GM18909 (cell line): ENCODE results near the gene CACUL1.
"Not testable (repeated sequence)": the region's sequence is repeated elsewhere in the genome, so short reads cannot be mapped to it uniquely, and the experiment has no call there.

Experiments used
- ATAC-seq: cut with Tn5 transposase; IDR thresholded peaks from one replicate; pipeline ENCODE4 v1.9.1; 2021; ENCODE audit warnings: mild to moderate bottlenecking; ENCODE audit not compliant: unreplicated experiment, poor library complexity

Gene CACUL1

GRCh38 chr10:118769898-118770600, 15.3 kb upstream of the CACUL1 start:
- ATAC-seq: no peak

- ATAC-seq: no peak
Observed at GRCh38 chr10:118768041-118768919, 13.5 kb upstream of the CACUL1 start.

DNA sequence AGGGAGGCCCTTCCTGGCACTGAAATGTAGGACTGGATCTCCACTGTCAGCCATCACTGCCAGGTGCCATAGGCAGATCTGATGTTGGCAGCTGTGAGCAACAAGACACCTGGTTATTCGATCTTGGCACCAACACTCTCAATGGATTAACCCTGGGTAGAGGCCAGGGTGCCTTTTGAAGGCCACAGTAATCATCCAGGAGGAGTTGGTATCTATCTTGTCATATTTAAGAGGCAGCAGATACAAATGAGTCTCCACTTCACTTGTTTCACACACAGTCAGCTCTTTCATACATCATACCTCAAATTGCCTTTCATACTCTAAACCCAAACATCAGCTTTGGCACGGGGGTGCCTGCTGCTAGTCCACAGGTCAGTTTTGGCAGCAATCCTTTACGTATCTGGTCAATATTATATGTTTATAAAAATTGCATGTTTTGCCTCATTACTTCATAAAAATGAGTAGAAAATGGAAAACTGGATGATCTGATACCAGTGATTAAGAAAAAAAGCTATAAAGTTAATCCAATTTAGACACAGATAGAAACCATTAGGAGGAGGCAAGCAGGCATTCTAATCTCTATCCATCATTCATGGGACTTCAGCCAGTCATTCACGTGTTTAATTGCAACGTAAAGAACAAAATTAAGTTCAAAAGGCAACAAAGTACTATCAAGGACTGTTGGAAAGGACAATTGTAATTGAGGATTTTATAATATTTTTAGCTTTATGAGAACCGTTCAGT, 12.7 kb upstream of the CACUL1 start:
- ATAC-seq: no peak

- no peak for ATAC-seq
Observed at GRCh38 chr10:118764195-118764594, 9.4 kb upstream of the CACUL1 start.

DNA sequence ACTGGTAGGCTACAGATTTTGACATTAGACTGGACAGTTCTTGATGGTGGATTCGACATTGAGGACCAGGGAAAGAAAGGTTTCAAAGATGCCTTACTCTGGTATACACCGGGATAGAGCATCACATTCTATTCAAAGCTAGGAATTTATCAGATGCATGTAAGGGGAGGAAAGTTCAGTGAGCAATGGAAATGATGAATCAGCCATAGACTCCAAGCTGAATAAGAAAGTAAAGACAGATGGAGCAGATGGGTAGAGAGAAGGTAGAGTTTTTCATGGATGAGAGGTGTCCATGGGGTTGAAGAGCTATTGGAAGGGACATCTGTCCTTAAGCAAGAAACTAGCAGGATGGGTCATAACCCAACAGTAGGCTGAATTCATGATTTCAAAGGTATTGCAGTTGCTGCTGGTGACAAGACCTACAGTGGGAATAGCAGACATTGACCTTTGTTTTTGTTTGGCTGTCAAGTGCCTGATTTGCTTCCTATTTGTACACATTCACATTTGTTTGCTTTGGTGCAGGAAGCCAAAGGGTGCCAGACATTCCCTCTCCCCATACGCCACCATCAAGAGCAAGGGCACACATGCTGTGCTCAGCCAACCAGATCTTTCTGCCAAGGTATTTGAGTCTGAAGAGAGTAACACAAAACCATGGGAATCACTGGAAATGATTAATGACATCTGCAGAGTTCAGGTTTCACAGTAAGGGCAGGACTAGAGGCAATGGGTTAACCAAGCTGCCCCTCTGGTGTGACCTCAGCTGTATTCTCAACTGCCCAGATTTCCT, 8.6 kb upstream of the CACUL1 start:
- ATAC-seq: no peak

DNA sequence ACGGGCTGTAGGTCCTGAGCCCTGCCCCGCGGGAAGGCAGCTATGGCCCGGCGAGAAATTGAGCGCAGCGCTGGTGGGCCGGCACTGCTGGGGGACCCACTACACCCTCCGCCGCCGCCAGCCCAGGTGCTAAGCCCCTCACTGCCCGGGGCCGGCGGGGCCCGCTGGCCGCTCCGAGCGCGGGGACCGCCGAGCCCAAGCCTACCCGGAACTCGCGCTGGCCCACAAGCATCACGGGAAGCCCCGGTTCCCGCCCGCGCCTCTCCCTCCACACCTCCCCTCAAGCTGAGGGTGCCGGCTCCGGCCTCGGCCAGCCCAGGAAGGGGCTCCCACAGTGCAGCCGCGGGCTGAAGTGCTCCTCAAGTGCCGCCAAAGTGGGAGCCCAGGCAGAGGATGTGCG, 5.5 kb upstream of the CACUL1 start:
- ATAC-seq: no peak

DNA sequence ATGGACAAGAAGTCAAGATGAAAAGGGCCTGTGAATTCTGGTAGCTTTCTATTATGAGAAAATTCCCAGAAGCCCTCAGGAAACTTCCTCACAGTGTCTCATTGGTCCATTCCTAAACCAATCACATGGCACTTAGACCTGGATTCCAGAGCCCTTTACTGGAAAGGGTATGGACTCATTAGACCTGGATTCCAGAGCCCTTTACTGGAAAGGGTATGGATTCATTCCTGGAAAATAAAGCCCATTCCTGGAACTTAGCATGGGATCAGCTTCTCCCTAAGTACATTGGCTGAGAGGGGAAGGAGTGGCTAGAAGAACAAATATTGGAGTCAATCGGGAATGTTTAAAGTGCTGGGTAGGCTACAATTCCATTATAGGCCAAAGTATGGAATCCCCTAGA, 3.7 kb upstream of the CACUL1 start:
- no peak for ATAC-seq

GRCh38 chr10:118754229-118754555, 578 bp downstream of the CACUL1 start:
- peak; percentile 23 for ATAC-seq

GRCh38 chr10:118753331-118754228, 1.2 kb downstream of the CACUL1 start:
- ATAC-seq: peak; percentile 17

- ATAC-seq: no peak
Observed at GRCh38 chr10:118752409-118752808, 2.4 kb downstream of the CACUL1 start.

DNA sequence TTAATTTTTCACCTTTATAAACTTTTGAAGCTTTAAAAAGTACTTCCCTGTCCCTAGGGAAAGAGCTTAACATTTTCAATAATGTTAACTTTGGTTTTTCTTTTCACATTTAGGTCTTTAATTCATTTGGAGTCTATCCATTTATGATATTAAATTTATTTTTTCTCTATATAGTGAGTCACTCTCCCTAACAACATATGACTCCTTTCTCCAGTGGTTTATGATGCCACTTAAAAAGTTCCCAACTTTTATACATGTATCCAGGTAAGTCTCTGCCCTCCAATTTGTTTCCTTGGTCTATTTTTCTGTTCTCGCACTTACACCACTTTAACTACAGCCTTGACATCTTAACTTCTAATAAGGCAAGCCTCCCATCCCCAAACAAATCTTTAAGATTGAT, 3.5 kb downstream of the CACUL1 start:
- no peak for ATAC-seq

DNA sequence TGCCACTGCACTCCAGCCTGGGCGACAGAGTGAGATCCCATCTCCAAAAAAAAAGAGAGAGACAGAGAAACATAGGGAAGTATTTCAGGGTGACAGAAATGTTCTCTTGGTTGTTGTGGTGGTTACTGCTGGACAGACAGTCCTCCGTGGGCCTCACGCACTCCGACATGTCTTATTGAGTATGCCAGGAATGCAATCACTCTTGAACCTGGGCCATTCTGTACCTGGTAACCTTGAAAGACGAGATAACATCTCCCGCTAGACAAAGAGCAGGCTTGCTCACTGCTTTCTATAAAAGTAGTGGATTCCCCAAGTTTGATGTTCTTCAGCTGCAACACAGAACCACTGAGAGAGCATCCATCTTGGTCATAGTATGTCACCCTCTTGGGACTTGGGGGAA, 6.7 kb downstream of the CACUL1 start:
- ATAC-seq: no peak

GRCh38 chr10:118746246-118746645, 8.5 kb downstream of the CACUL1 start:
- no peak for ATAC-seq

DNA sequence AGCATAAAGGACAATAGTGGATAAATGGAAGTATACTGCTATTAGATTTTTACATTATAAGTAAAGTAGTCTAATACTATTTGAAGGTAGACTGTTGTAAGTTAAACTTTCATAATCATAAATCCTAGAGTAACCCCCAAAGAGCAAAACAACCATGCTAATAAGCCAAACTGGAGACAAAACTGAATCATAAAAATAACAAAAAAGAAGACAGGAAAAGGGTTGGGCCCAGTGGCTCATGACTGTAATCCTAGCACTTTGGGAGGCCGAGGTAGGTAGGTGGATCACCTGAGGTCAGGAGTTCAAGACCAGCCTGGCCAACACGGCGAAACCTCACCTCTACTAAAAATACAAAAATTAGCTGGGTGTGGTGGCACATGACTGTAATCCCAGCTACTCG, 9.7 kb downstream of the CACUL1 start:
- no peak for ATAC-seq

DNA sequence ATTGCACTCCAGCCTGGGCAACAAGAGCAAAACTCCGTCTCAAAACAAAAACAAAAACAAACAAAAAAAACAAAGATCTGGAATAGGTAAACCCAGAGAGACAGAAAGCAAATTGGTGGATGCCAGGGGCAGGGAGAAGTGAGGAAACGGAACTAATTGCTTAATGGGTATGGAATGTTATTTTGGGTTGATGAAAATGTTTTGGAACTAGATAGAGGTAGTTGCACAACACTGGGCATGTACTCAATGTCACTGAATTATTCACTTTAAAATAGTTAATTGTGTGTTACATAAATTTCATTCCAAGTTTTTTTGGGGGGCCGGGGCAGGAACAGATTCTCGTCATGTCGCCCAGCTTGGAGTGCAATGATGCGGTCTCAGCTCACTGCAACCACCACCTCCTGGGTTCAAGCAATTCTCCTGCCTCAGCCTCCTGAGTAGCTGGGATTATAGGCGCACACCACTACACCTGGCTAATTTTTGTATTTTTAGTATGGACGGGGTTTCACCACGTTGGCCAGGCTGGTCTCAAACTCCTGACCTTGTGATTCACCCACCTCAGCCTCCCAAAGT, 10.3 kb downstream of the CACUL1 start:
- ATAC-seq: not testable (repeated sequence)

GRCh38 chr10:118742782-118743181, 12.0 kb downstream of the CACUL1 start:
- no peak for ATAC-seq

- no peak for ATAC-seq
Observed at GRCh38 chr10:118742032-118742431, 12.7 kb downstream of the CACUL1 start.

GRCh38 chr10:118738406-118738805, 16.4 kb downstream of the CACUL1 start:
- ATAC-seq: no peak
